T follicular helper cell (primary cell): ENCODE data around the gene PDF.
"Not testable (repeated sequence)": the region's sequence is repeated elsewhere in the genome, so short reads cannot be mapped to it uniquely, and the experiment has no call there.

Experiments
- DNase-seq: peaks from one replicate; pipeline ENCODE4 v3.0.0-alpha.2; 2020; ENCODE audit warnings: low read depth

Gene PDF

DNA sequence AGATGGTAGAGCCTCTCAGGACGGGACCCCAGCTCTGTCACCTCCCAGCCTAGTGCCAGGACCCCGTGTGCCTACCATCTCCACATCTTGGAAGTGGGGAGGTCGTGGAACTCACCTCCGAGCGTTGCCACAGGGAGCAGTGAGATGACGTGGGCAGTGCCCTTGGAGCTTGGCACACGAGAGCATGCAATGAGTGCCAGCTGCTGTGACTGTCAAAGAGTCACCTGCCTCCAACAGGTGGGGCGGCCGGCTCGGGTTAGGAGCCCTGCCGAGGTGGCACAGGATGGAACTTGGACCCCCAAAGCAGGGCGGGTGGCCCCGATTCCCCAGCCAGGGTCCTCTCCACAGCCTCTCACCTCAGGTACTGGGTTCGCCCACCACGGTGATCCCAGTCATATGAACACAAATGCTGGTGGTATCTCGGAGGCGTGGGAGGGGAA lies 13.8 kb downstream of the PDF start:
- DNase-seq: no peak

DNA sequence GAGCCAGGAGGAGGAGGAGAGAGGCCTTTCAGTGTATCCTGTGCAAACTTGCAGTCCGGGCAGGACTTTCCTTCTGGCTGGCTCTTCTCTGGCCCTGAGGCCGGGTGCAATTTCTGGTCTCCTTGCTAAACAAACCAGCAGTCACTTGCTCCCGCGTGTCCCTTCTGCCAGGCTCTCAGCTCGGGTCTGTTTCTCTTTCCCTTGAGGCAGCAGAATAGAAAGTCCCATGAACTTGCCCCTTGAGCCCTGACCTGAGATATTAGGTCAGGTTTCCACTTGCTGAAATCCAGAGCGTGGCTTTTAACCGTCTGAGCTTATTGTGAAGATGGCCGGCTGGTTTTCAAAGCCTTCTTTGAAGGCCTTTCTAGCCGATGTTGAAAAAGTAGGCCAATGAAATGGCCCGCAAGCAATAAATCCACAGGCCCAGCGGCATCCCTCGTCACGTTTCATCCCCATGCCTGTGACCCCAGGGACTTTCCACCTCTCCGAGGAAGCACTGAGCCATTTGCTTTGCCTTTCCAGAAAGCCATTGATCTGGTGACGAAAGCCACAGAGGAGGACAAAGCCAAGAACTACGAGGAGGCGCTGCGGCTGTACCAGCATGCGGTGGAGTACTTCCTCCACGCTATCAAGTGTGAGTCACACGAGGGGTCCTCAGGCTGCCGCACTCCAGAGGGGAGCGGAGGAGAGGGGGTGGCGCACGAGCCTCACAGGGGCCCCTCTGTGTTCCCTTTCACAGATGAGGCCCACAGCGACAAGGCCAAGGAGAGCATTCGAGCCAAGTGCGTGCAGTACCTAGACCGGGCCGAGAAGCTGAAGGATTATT lies 14.7 kb downstream of the PDF start:
- DNase-seq: no peak

DNA sequence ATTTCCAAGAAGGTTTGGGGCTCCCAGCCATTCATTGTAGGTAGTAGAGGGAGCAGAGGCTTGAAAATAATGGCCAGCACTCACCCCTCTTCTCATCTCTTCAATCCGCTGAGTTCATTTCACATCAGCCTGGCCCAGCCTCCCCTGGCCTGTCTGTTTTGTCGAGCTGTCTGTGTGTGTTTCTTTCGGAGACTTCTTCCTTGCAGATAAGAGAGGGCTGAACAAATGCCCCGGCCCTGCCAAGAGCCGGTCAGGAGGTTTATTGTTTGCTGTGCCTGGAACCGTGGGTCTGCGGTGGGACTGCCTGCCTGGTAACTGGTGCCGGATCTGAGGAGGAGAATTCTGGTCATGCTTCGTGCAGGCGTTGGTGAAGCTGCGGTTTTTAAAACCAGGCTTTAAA lies 15.9 kb downstream of the PDF start:
- no peak for DNase-seq

DNA sequence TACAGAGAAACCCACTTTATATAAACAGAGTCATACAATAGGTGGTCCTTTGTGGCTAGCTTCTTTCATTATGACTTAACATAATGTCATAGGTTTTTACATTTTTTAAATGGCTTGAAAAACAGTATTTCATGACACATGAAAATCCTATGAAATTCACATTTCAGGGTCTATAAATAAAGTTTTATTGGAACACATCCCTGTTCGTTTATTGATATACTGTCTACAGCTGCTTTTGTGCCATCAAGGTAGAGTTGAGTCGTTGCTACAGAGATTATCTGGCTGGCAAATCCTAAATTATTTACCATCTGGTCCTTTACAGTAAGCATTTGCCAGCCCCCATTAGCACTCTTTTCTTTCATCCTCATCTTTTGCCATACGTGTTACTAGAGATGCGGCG lies 16.9 kb downstream of the PDF start:
- DNase-seq: no peak

GRCh38 chr16:69311533-69312387 lies 18.6 kb downstream of the PDF start:
- peak; percentile 9 for DNase-seq

- DNase-seq: peak; percentile 94
These were observed 19.5 kb downstream of the PDF start, which contains the start of gene VPS4A for GRCh38 chr16:69310653-69311532. TSS of gene VPS4A (plus strand) at chr16:69311350. CDS start at chr16:69311512, 162 bp downstream.

GRCh38 chr16:69309316-69309715 lies 21.1 kb downstream of the PDF start:
- no peak for DNase-seq

- DNase-seq: no peak
These were observed 22.5 kb downstream of the PDF start for GRCh38 chr16:69307856-69308255.

GRCh38 chr16:69307091-69307490 lies 23.3 kb downstream of the PDF start:
- DNase-seq: no peak

- no peak for DNase-seq
These were observed 24.4 kb downstream of the PDF start for GRCh38 chr16:69306031-69306430.

DNA sequence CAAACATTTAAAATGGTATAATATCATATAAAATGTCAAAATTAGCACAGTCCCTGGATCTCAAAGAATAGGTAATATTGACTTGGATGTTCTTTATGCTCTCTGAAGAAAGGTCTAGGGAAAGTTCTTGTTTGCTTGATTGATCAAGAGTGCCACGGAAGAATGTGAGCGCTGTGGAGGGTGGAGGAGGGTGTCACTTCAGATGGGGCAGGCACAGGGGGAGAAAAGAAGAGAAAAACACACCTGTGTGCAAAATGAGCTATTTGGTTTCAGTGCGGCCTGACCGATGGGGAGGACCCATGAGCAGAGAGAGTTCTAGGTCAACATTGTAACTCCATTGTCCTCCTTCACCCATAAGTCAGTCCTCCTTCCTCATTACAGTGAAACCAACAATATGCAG lies 28.1 kb downstream of the PDF start:
- DNase-seq: no peak

- no peak for DNase-seq
These were observed 28.5 kb downstream of the PDF start for GRCh38 chr16:69301861-69302260.

DNA sequence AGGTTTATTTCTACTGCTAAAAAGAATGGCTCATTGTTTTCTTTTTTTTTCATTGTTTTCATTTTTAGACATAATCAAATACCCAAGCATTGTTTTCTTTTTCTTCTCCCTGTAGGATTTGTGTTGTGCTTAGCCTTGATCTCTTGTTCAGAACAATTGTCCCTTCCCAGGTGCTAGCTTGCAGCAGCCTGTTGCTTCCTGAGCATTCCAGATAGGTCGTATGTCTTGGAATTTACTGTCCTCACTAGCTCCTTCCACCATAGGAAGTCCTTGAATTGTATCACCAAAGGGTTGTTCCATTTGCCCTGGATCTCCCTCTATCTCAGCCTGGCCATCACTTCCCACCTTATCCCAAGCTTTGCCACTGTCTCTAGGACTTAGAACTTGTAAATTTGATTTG lies 29.2 kb downstream of the PDF start:
- DNase-seq: no peak

DNA sequence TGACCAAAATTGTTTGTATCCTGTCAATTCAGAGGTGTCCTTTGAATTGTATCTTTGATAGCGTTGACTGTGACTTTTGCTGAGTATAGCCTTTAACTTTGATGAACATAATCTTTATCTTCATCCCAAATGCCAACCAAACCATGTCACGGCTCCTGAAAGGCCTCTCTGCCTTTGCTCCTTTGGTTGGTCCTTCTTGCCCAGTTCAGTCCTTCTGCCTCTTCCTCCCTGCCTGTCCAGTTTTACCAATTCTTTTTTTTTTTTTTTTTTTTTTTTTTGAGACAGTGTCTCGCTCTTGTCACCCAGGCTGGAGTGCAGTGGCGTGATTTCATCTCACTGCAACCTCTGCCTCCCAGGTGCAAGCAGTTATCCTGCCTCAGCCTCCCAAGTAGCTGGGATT lies 32.1 kb downstream of the PDF start:
- DNase-seq: no peak

- not testable (repeated sequence) for DNase-seq
These were observed 33.6 kb downstream of the PDF start for GRCh38 chr16:69296771-69297170.

DNA sequence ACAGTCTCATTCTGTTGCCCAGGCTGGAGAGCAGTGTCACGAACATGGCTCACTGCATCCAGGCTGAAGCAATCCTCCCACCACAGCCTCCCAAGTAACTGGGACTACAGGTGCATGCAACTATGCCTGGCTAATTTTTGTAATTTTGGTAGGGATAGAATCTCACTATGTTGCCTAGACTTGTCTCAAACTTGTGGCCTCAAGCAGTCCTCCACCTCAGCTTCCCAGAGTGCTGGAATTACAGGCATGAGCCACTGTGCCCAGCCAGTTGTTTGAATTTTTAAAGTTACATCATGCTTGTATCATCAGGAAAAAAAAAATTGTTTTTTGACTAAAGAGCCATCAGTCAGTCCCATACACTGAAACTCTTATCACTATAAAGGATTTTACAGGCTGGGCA lies 36.3 kb downstream of the PDF start:
- no peak for DNase-seq

DNA sequence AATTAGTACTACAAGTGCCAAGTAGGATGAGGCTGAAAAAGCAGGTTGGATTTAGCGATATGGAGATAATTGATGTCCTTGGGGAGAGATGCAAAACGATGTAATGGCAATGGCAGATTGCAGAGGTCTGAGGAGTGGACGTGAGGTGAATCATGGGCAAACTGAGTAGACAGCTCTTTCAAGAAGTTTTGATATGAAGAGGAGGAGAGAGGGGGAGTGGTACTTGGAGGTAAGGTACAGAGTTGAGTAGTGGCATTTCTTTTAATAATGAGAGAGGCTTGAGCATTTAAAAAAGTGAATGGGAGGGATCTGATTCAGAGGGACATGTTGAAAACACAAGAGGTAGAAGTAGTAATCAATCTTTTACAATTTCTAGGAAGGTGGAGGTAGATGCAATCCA lies 37.0 kb downstream of the PDF start:
- DNase-seq: no peak

DNA sequence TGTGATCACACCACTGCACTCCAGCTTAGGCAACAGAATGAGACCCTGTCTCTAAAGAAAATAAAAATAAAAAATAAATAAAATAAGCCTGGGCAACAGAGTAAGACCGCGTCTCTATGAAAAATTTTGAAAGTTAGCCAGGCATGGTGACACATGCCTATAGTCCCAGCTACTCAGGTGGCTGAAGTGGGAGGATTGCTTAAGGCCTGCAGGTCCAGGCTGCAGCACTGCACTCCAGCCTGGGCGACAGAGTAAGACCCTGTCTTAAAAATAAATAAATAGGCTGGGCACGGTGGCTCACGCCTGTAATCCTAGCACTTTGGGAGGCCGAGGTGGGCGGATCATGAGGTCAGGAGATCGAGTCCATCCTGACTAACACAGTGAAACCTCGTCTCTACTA lies 38.7 kb downstream of the PDF start:
- not testable (repeated sequence) for DNase-seq

DNA sequence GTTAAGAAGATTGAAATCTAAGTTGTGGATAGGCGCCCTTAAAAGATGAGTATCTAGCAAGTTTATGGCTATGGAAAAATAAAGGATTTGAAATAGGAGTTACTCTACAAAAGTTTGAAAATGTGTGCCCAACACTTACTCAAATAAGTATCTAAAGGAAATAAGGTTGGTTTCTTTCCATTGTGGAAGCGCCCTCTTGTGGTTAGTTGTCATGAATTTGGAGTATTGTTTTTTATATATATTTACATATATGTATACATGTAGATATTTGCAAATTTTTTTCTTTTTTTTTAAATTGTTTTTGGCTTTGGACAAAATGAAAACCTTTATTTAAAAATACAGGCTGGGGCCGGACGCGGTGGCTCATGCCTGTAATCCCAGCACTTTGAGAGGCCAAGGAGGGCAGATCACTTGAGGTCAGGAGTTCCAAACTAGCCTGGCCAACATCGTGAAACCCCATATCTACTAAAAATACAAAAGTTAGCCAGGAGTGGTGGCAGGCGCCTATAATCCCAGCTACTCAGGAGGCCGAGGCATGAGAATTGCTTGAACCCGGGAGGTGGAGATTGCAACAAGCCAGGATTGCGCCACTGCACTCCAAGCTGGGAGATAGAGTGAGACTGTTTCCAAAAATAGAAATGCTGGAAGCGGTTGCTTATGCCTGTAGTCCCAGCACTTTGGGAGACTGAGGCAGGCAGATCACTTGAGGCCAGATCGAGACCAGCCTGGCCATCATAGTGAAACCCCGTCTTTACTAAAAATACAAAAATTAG lies 43.3 kb downstream of the PDF start:
- DNase-seq: peak; percentile 15

DNA sequence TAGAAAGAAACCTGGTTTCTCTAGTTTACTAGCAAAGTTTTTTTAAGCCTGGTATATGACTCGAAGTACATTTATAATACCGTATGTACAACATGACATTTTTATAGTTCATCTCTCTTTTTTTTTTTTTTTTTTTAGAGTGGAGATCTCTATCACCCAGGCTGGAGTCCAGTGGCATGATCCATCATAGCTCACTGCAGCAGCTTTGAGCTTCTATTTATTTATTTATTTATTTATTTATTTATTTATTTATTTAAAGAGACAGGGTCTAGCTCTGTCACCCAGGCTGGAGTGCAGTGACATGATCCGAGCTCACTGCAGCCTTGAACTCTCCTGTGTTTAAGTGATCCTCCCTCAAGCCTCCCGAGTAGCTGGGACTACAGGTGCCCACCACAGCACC lies 45.1 kb downstream of the PDF start:
- DNase-seq: no peak

- no peak for DNase-seq
These were observed 46.5 kb downstream of the PDF start for GRCh38 chr16:69283851-69284250.
